Nephron (organoid): ENCODE results near the gene PAK1.
A peak's percentile ranks its signal among the peaks of the same experiment; 100 is the strongest.

Source experiments
- H3K27ac Mint-ChIP-seq, 3 experiments: 2 replicates each; pipeline ENCODE4 v1.8.0; 2020; ENCODE audit warnings: mixed read lengths in 3 of 3, mild to moderate bottlenecking in 2 of 3, moderate library complexity in 1 of 3
- H3K27me3 Mint-ChIP-seq: 2 replicates; pipeline ENCODE4 v1.8.0; 2021; ENCODE audit warnings: low read depth, mild to moderate bottlenecking, moderate library complexity, mixed read lengths
- H3K36me3 Mint-ChIP-seq: 2 replicates; pipeline ENCODE4 v1.8.0; 2020; ENCODE audit warnings: low read depth, mixed read lengths
- H3K4me1 Mint-ChIP-seq: 2 replicates; pipeline ENCODE4 v1.8.0; 2020; ENCODE audit warnings: mixed read lengths
- H3K4me3 Mint-ChIP-seq, 3 experiments: 2 replicates each; pipeline ENCODE4 v1.8.0; 2020; ENCODE audit warnings: mild to moderate bottlenecking in 3 of 3, mixed read lengths in 3 of 3, moderate library complexity in 2 of 3
- H3K9me3 Mint-ChIP-seq: 2 replicates; pipeline ENCODE4 v1.8.0; 2020; ENCODE audit warnings: mixed read lengths
- TF ChIP-seq, protein P1 (sequence below), 3 experiments: fragments of 200-600 bp; sonication (generic); IDR thresholded peaks; one replicate each; pipeline ENCODE4 v1.5.0; 2021; ENCODE audit warnings: antibody characterized with exemption in 3 of 3; ENCODE audit not compliant: unreplicated experiment in 3 of 3

The PAK1 gene

GRCh38 chr11:77413850-77414460 is 59.9 kb downstream of the PAK1 start:
- no peak overlapping the region for H3K27ac Mint-ChIP-seq
- no peaks in the 10 kb centered on the region for H3K36me3 Mint-ChIP-seq
- no peaks in the 10 kb centered on the region for H3K27me3 Mint-ChIP-seq
- H3K4me3 Mint-ChIP-seq, result peak overlapping the region in 2 of 3 experiments; percentile 20 to 52
- H3K4me1 Mint-ChIP-seq, result peaks cover 24% of the 10 kb centered on the region
- TF ChIP-seq, protein P1, sequence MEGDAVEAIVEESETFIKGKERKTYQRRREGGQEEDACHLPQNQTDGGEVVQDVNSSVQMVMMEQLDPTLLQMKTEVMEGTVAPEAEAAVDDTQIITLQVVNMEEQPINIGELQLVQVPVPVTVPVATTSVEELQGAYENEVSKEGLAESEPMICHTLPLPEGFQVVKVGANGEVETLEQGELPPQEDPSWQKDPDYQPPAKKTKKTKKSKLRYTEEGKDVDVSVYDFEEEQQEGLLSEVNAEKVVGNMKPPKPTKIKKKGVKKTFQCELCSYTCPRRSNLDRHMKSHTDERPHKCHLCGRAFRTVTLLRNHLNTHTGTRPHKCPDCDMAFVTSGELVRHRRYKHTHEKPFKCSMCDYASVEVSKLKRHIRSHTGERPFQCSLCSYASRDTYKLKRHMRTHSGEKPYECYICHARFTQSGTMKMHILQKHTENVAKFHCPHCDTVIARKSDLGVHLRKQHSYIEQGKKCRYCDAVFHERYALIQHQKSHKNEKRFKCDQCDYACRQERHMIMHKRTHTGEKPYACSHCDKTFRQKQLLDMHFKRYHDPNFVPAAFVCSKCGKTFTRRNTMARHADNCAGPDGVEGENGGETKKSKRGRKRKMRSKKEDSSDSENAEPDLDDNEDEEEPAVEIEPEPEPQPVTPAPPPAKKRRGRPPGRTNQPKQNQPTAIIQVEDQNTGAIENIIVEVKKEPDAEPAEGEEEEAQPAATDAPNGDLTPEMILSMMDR (IDR thresholded peaks at IDR 0.05; ENCODE audit: unreplicated experiment in 3 of 3), result no peak
- H3K9me3 Mint-ChIP-seq, result no peaks in the 10 kb centered on the region

GRCh38 chr11:77412814-77413213 is 61.1 kb downstream of the PAK1 start:
- H3K36me3 Mint-ChIP-seq, result no peaks in the 10 kb centered on the region
- H3K9me3 Mint-ChIP-seq, result no peaks in the 10 kb centered on the region
- peak overlapping the region; percentile 23 to 89 (median 38) for H3K27ac Mint-ChIP-seq
- H3K27me3 Mint-ChIP-seq, result no peaks in the 10 kb centered on the region
- peak overlapping the region; percentile 48 to 75 (median 68) for H3K4me3 Mint-ChIP-seq
- peaks cover 26% of the 10 kb centered on the region for H3K4me1 Mint-ChIP-seq
- TF ChIP-seq, protein P1 (IDR thresholded peaks at IDR 0.05; ENCODE audit: unreplicated experiment in 3 of 3), result no peak

DNA sequence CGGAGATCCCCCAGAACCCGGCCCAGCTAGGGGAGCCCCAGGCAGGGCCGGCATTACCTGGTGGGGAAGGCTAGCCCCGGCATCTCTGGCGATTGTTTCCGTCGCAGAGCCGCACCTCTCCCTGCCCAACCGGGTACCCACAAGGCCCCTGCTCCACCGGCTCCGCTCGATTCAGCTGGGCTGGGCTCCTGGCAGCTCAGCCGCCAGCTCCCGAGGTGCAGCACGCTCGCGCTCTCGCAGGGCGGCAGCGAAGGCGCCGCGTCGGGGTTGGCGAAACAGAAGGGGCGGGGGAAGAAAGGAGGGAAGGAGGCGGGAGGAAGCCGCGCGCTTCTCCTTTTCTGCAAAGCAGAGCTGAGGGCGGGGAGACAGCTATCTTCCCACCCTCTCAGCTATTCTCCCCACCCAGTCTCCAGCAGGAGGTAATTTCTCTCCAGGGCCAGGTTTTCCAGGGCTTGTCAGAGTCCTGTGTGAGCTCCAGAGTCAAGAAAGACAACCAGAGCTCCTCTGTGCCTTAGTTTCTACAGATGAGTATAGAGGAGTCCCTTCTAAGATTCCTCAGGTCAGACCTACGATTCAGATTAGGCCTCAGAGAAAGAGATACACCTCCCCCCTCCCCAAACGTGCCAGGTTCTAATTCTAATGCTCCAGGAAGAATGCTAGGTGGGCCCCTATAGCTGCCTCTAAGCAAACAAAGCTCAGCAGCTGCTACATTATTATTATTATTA is 62.0 kb downstream of the PAK1 start:
- Mint-ChIP-seq H3K36me3 (no peaks in the 10 kb centered on the region), H3K4me3 (peak overlapping the region; percentile 86 to 90 (median 88)), H3K9me3 (no peaks in the 10 kb centered on the region), H3K27me3 (no peaks in the 10 kb centered on the region), H3K4me1 (peaks cover 32% of the 10 kb centered on the region), H3K27ac (peak overlapping the region; percentile 84 to 89 (median 89))
- TF ChIP-seq, protein P1 (IDR thresholded peaks at IDR 0.05; ENCODE audit: unreplicated experiment in 3 of 3), result no peak

GRCh38 chr11:77411137-77411707 is 62.7 kb downstream of the PAK1 start:
- TF ChIP-seq, protein P1 (IDR thresholded peaks at IDR 0.05; ENCODE audit: unreplicated experiment in 3 of 3), result no peak
- H3K4me3 Mint-ChIP-seq, result peak overlapping the region; percentile 86 to 90 (median 88)
- H3K4me1 Mint-ChIP-seq, result peaks cover 32% of the 10 kb centered on the region
- peak overlapping the region; percentile 44 to 89 (median 56) for H3K27ac Mint-ChIP-seq
- no peaks in the 10 kb centered on the region for H3K27me3 Mint-ChIP-seq
- no peaks in the 10 kb centered on the region for H3K9me3 Mint-ChIP-seq
- no peaks in the 10 kb centered on the region for H3K36me3 Mint-ChIP-seq

- TF ChIP-seq, protein P1 (IDR thresholded peaks at IDR 0.05; ENCODE audit: unreplicated experiment in 3 of 3), result no peak
Measured at GRCh38 chr11:77410076-77410827, 63.6 kb downstream of the PAK1 start.

More at GRCh38 chr11:77410076-77410827, 63.6 kb downstream of the PAK1 start:
- peak overlapping the region; percentile 86 to 90 (median 88) for H3K4me3 Mint-ChIP-seq
- H3K9me3 Mint-ChIP-seq, result no peaks in the 10 kb centered on the region
- peak overlapping the region in 2 of 3 experiments; percentile 32 to 56 for H3K27ac Mint-ChIP-seq
- no peaks in the 10 kb centered on the region for H3K36me3 Mint-ChIP-seq
- H3K4me1 Mint-ChIP-seq, result peaks cover 32% of the 10 kb centered on the region
- H3K27me3 Mint-ChIP-seq, result no peaks in the 10 kb centered on the region
